CD14-positive monocyte (primary cell): ENCODE data around the gene TDRD3. TPM values are rescaled to one million over a fixed set of nuclear protein-coding genes. Genes with fewer than 3 reads are reported as not detected.
A peak's percentile ranks its signal among the peaks of the same experiment; 100 is the strongest.

Experiments
- DNase-seq, 3 donors: peaks; one replicate each; pipeline ENCODE4 v3.0.0-alpha.2; 2011 to 2022
- H2AFZ ChIP-seq: 2 replicates; pipeline ENCODE4 v1.6.0; 2012; ENCODE audit warnings: mild to moderate bottlenecking, low read depth, low read length, inconsistent platforms; ENCODE audit not compliant: insufficient read depth, poor library complexity, severe bottlenecking
- H3K27ac ChIP-seq, 2 donors: 1 replicate in 1 of 2; 2 replicates in 1 of 2; pipeline ENCODE4 v1.5.1; 2012 to 2013; ENCODE audit warnings: low read length in 2 of 2, control low read depth in 1 of 2, inconsistent platforms in 1 of 2, low read depth in 1 of 2, mild to moderate bottlenecking in 1 of 2
- H3K27me3 ChIP-seq, 2 donors: one replicate each; pipeline versions ENCODE4 v1.6.0 to v1.6.1; 2011 to 2013; ENCODE audit warnings: low read length in 2 of 2; ENCODE audit not compliant: control insufficient read depth in 2 of 2, insufficient read depth in 2 of 2
- H3K36me3 ChIP-seq, 2 donors: replicated peaks in 1 of 2; 1 replicate in 1 of 2; 2 replicates in 1 of 2; pipeline versions ENCODE4 v1.5.1 to v1.6.1; 2012 to 2013; ENCODE audit warnings: low read length in 2 of 2, control low read depth in 1 of 2, inconsistent platforms in 1 of 2, mild to moderate bottlenecking in 1 of 2; ENCODE audit not compliant: insufficient read depth in 2 of 2, control insufficient read depth in 1 of 2
- H3K4me1 ChIP-seq, 2 donors: 1 replicate in 1 of 2; 2 replicates in 1 of 2; pipeline versions ENCODE4 v1.5.1 to v1.6.1; 2012 to 2013; ENCODE audit warnings: low read length in 2 of 2, control low read depth in 1 of 2, inconsistent platforms in 1 of 2, mild to moderate bottlenecking in 1 of 2, moderate library complexity in 1 of 2; ENCODE audit not compliant: insufficient read depth in 2 of 2, control insufficient read depth in 1 of 2
- H3K4me2 ChIP-seq: replicated peaks from 2 replicates; pipeline ENCODE3; 2012; ENCODE audit warnings: low read length, moderate library complexity, mild to moderate bottlenecking; ENCODE audit not compliant: poor library complexity, severe bottlenecking; ENCODE audit errors: extremely low read depth
- H3K4me3 ChIP-seq, 3 experiments: fragments of 200-600 bp in 1 of 3; sonication (generic) in 1 of 3; replicated peaks in 1 of 3; 1 replicate in 2 of 3; 2 replicates in 1 of 3; pipeline ENCODE4 v1.5.1; 2011 to 2013; ENCODE audit warnings: low read length in 3 of 3, mild to moderate bottlenecking in 3 of 3, control low read depth in 2 of 3, low read depth in 2 of 3, inconsistent platforms in 1 of 3, moderate library complexity in 1 of 3
- H3K79me2 ChIP-seq: 2 replicates; pipeline ENCODE4 v1.6.0; 2012; ENCODE audit warnings: mild to moderate bottlenecking, control low read depth, inconsistent platforms, low read length, moderate library complexity; ENCODE audit not compliant: insufficient read depth
- H3K9ac ChIP-seq: 2 replicates; pipeline ENCODE4 v1.6.0; 2017; ENCODE audit warnings: low read length, mild to moderate bottlenecking; ENCODE audit not compliant: insufficient read depth, poor library complexity, severe bottlenecking
- H3K9me3 ChIP-seq, 2 donors: replicated peaks in 1 of 2; 1 replicate in 1 of 2; 2 replicates in 1 of 2; pipeline versions ENCODE4 v1.5.1 to v1.6.1; 2012 to 2013; ENCODE audit warnings: low read length in 2 of 2, control low read depth in 1 of 2; ENCODE audit not compliant: control insufficient read depth in 1 of 2, insufficient read depth in 1 of 2
- H4K20me1 ChIP-seq: 2 replicates; pipeline ENCODE4 v1.6.0; 2012; ENCODE audit warnings: mild to moderate bottlenecking, low read length, control low read depth, moderate library complexity; ENCODE audit not compliant: insufficient read depth
- H3K27ac Mint-ChIP-seq, 7 donors: one replicate each; pipeline ENCODE4 v1.8.0; 2020; ENCODE audit warnings: mild to moderate bottlenecking in 7 of 7, mixed read lengths in 7 of 7, moderate library complexity in 6 of 7, inconsistent platforms in 2 of 7
- H3K27me3 Mint-ChIP-seq, 3 donors: one replicate each; pipeline ENCODE4 v1.8.0; 2021 to 2022; ENCODE audit warnings: low read depth in 3 of 3, mild to moderate bottlenecking in 3 of 3, mixed read lengths in 3 of 3, moderate library complexity in 3 of 3, inconsistent platforms in 1 of 3
- H3K36me3 Mint-ChIP-seq, 2 donors: one replicate each; pipeline ENCODE4 v1.8.0; 2020; ENCODE audit warnings: mixed read lengths in 2 of 2, inconsistent platforms in 1 of 2, mild to moderate bottlenecking in 1 of 2
- H3K4me1 Mint-ChIP-seq: one replicate; pipeline ENCODE4 v1.8.0; 2020; ENCODE audit warnings: mild to moderate bottlenecking, mixed read lengths
- H3K4me3 Mint-ChIP-seq, 2 donors: one replicate each; pipeline ENCODE4 v1.8.0; 2020; ENCODE audit warnings: mild to moderate bottlenecking in 2 of 2, mixed read lengths in 2 of 2, moderate library complexity in 1 of 2
- H3K9me3 Mint-ChIP-seq, 7 donors: one replicate each; pipeline ENCODE4 v1.8.0; 2020 to 2022; ENCODE audit warnings: mixed read lengths in 7 of 7, mild to moderate bottlenecking in 6 of 7, moderate library complexity in 6 of 7, inconsistent platforms in 2 of 7
- CTCF ChIP-seq: fragments of 200-600 bp; IDR thresholded peaks from one replicate; pipeline ENCODE4 v1.8.0; 2022; ENCODE audit warnings: antibody characterized with exemption, mild to moderate bottlenecking
- WGBS: methylation state at CpG from one replicate; pipeline ENCODE4 v1.1.5; 2013; ENCODE audit warnings: missing lambda C conversion rate; ENCODE audit not compliant: insufficient coverage; 5-methylcytosine and 5-hydroxymethylcytosine counted together
- intact Hi-C, 2 donors: fragments of 100-400 bp; cut with micrococcal nuclease; formaldehyde crosslinking; loops; one replicate each; pipeline versions ENCODE4 v1.15.0 to v1.15.1; 2023
- polyA minus RNA-seq: library from RNA; depleted of rRNA, polyadenylated mRNA; stranded (reverse); fragments of >200 nt; gene quantifications from 2 replicates; pipeline ENCODE4 v1.2.3, GENCODE V29; 2012
- polyA plus RNA-seq, 3 donors: library from polyadenylated mRNA; depleted of rRNA in 1 of 3; unstranded in 2 of 3; stranded (reverse) in 1 of 3; fragments of 300-500 nt in 2 of 3; fragments of >200 nt in 1 of 3; fragmentation: Illumina TruSeq in 2 of 3; gene quantifications; 1 replicate in 2 of 3; 2 replicates in 1 of 3; pipeline ENCODE4 v1.2.3, GENCODE V29; 2012 to 2021
- total RNA-seq, 12 experiments: library from RNA in 1 of 12; stranded (reverse) in 1 of 12; fragments of 120-200 nt in 1 of 12; gene quantifications; one replicate each; pipeline ENCODE4 v1.2.4 and lab custom pipeline; 2013 to 2026; ENCODE audit warnings: mixed read lengths in 6 of 12, inconsistent platforms in 1 of 12

Gene TDRD3
- total RNA-seq (2013): 14.2 TPM
- polyA plus RNA-seq (1 to 10 TPM; 2.7 to 4.8 (median 4.7) TPM), polyA minus RNA-seq (4.2 and 6.0 TPM in 2 replicates), total RNA-seq (lab: John Stamatoyannopoulos, UW) (6.5 to 29.1 (median 18.1) reads per million in 11 experiments)

- WGBS: under 1% methylated on average over 68 of the region's 84 CpGs
- Mint-ChIP-seq H3K9me3 (peaks cover 0 to 2% (median 0%) of the 10 kb centered on the region in 7 donors), H3K27ac (peak within 1 kb of the TSS; percentile 94 to 98 (median 96)), H3K4me1 (peaks cover 17% of the 10 kb centered on the region), H3K36me3 (no peaks in the 10 kb centered on the region), H3K27me3 (no peaks in the 10 kb centered on the region), H3K4me3 (peak within 1 kb of the TSS; percentile 94 to 98)
- peaks cover 18 to 30% of the 10 kb centered on the region in 2 donors for H3K4me1 ChIP-seq
- no peaks in the 10 kb centered on the region for H3K27me3 ChIP-seq
- H3K9ac ChIP-seq: peak within 1 kb of the TSS; percentile 73
- peaks cover 31% of the 10 kb centered on the region for H3K79me2 ChIP-seq
- H2AFZ ChIP-seq: peak within 1 kb of the TSS; percentile 99
- no peaks in the 10 kb centered on the region for H3K36me3 ChIP-seq
- peak within 1 kb of the TSS; percentile 91 to 92 for H3K27ac ChIP-seq
- peak within 1 kb of the TSS; percentile 60 to 90 (median 72) for H3K4me3 ChIP-seq
- TF ChIP-seq CTCF: peak; percentile 83
- peak; percentile 66 to 76 (median 72) for DNase-seq
- no peaks in the 10 kb centered on the region for H4K20me1 ChIP-seq
- no peaks in the 10 kb centered on the region for H3K9me3 ChIP-seq
- intact Hi-C loops: loop anchor here in 1 of 2 donors (5.0 kb wide), 1 partner anchor 235 kb away; the partner anchor contains the start of gene DIAPH3
- H3K4me2 ChIP-seq: peak within 1 kb of the TSS; percentile 98
These were observed at the start of gene TDRD3 for GRCh38 chr13:60396783-60397703. TDRD3 (plus strand) TSS chr13:60397220; CDS start chr13:60397365, 145 bp downstream.

- peaks cover 0 to 3% (median 0%) of the 10 kb centered on the region in 7 donors for H3K9me3 Mint-ChIP-seq
- TF ChIP-seq CTCF: no peak
- Histone ChIP-seq H3K36me3 (no peaks in the 10 kb centered on the region), H3K27ac (no peak overlapping the region), H3K27me3 (no peaks in the 10 kb centered on the region), H3K4me3 (no peak overlapping the region), H3K79me2 (no peaks in the 10 kb centered on the region), H3K9ac (no peak overlapping the region), H2AFZ (no peak overlapping the region), H3K4me1 (no peaks in the 10 kb centered on the region), H4K20me1 (no peaks in the 10 kb centered on the region), H3K9me3 (no peaks in the 10 kb centered on the region), H3K4me2 (no peak overlapping the region)
- no peaks in the 10 kb centered on the region for H3K36me3 Mint-ChIP-seq
- no peak overlapping the region for H3K4me3 Mint-ChIP-seq
- no peak for DNase-seq
- peaks cover 3 to 6% (median 4%) of the 10 kb centered on the region in 3 donors for H3K27me3 Mint-ChIP-seq
- WGBS: 79% methylated on average over 2 of the region's 2 CpGs
- H3K4me1 Mint-ChIP-seq: no peaks in the 10 kb centered on the region
- H3K27ac Mint-ChIP-seq: no peak overlapping the region
- intact Hi-C loops: no loop called here
These were observed 49.3 kb upstream of the TDRD3 start for GRCh38 chr13:60347690-60348089.
